ENCODE measurements around the gene GUK1. TPM values are rescaled to one million over a fixed set of nuclear protein-coding genes. Genes with fewer than 3 reads are reported as not detected.

Gene GUK1
- total and polyA plus RNA-seq, 4 donors: 158 to 476 (median 307) TPM

- H3K27ac ChIP-seq (ENCODE audit: low read depth in 1 of 2, low read length in 1 of 2): no peak overlapping the region
- peaks cover 0 to 4% (median 0%) of the 10 kb centered on the region in 4 donors for H3K36me3 ChIP-seq (ENCODE audit: control insufficient read depth in 4 of 4, insufficient read depth in 4 of 4, low read length in 4 of 4)
- H3K27me3 ChIP-seq (ENCODE audit: control insufficient read depth in 3 of 3, insufficient read depth in 3 of 3, low read length in 2 of 3): no peaks in the 10 kb centered on the region
- TF ChIP-seq, protein P1, sequence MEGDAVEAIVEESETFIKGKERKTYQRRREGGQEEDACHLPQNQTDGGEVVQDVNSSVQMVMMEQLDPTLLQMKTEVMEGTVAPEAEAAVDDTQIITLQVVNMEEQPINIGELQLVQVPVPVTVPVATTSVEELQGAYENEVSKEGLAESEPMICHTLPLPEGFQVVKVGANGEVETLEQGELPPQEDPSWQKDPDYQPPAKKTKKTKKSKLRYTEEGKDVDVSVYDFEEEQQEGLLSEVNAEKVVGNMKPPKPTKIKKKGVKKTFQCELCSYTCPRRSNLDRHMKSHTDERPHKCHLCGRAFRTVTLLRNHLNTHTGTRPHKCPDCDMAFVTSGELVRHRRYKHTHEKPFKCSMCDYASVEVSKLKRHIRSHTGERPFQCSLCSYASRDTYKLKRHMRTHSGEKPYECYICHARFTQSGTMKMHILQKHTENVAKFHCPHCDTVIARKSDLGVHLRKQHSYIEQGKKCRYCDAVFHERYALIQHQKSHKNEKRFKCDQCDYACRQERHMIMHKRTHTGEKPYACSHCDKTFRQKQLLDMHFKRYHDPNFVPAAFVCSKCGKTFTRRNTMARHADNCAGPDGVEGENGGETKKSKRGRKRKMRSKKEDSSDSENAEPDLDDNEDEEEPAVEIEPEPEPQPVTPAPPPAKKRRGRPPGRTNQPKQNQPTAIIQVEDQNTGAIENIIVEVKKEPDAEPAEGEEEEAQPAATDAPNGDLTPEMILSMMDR (IDR thresholded peaks at IDR 0.05; ENCODE audit: control extremely low read depth, extremely low read depth): no peak
- peaks cover 0 to 18% (median 0%) of the 10 kb centered on the region in 5 donors for H3K4me1 ChIP-seq (ENCODE audit: control insufficient read depth in 5 of 5, insufficient read depth in 5 of 5, low read length in 5 of 5)
- WGBS, 2 donors: 85 to 93% methylated on average over 1 of the region's 1 CpG
- ATAC-seq (ENCODE audit: insufficient read depth, low FRiP score) (no peak), DNase-seq (no peak)
- no peak overlapping the region for H3K9ac ChIP-seq (ENCODE audit: insufficient read depth in 1 of 2, low read length in 2 of 2)
- H3K9me3 ChIP-seq (ENCODE audit: control insufficient read depth in 4 of 4, insufficient read depth in 3 of 4, low read length in 3 of 4): no peaks in the 10 kb centered on the region
- no peak overlapping the region for H3K4me3 ChIP-seq
Measured at GRCh38 chr1:228112617-228113016, 27.5 kb upstream of the GUK1 start.

DNA sequence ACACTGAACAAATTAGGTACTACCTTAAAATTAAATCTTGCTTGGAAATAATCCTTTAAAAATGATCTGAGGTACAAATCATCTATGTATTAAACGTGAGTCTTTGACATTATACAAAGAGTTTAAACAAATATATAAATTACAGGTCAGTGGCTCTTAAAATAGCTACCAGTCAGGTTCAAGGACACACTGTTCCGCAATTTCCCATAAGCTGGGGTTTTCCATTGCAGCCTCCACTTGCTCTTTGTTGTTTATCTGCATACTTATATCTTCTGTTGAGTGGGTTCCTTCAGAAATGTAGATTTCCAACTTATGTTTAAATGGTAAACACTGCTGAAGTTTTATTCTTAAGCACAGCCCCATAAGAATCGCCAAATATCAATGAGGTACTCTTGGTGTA lies 25.3 kb upstream of the GUK1 start:
- no peak overlapping the region for H3K9ac ChIP-seq (ENCODE audit: insufficient read depth in 1 of 2, low read length in 2 of 2)
- 59 to 80% methylated on average over 3 of the region's 3 CpGs for WGBS, 2 donors
- peaks cover 0 to 6% (median 0%) of the 10 kb centered on the region in 5 donors for H3K4me1 ChIP-seq (ENCODE audit: control insufficient read depth in 5 of 5, insufficient read depth in 5 of 5, low read length in 5 of 5)
- H3K27ac ChIP-seq (ENCODE audit: low read depth in 1 of 2, low read length in 1 of 2): no peak overlapping the region
- no peaks in the 10 kb centered on the region for H3K9me3 ChIP-seq (ENCODE audit: control insufficient read depth in 4 of 4, insufficient read depth in 3 of 4, low read length in 3 of 4)
- no peaks in the 10 kb centered on the region for H3K27me3 ChIP-seq (ENCODE audit: control insufficient read depth in 3 of 3, insufficient read depth in 3 of 3, low read length in 2 of 3)
- H3K4me3 ChIP-seq: no peak overlapping the region
- DNase-seq: no peak
- H3K36me3 ChIP-seq (ENCODE audit: control insufficient read depth in 4 of 4, insufficient read depth in 4 of 4, low read length in 4 of 4): no peaks in the 10 kb centered on the region
- TF ChIP-seq, protein P1 (IDR thresholded peaks at IDR 0.05; ENCODE audit: control extremely low read depth, extremely low read depth): no peak
- no peak for ATAC-seq (ENCODE audit: insufficient read depth, low FRiP score)

GRCh38 chr1:228117335-228117734 lies 22.7 kb upstream of the GUK1 start:
- ATAC-seq (ENCODE audit: insufficient read depth, low FRiP score): no peak
- no peak overlapping the region for H3K27ac ChIP-seq (ENCODE audit: low read depth in 1 of 2, low read length in 1 of 2)
- 96 to 100% methylated on average over 4 of the region's 4 CpGs for WGBS, 2 donors

More at GRCh38 chr1:228117335-228117734, 22.7 kb upstream of the GUK1 start:
- TF ChIP-seq, protein P1 (IDR thresholded peaks at IDR 0.05; ENCODE audit: control extremely low read depth, extremely low read depth): no peak
- no peak for DNase-seq
- Histone ChIP-seq H3K4me3 (no peak overlapping the region), H3K36me3 (ENCODE audit: control insufficient read depth in 4 of 4, insufficient read depth in 4 of 4, low read length in 4 of 4) (no peaks in the 10 kb centered on the region), H3K9ac (ENCODE audit: insufficient read depth in 1 of 2, low read length in 2 of 2) (no peak overlapping the region), H3K4me1 (ENCODE audit: control insufficient read depth in 5 of 5, insufficient read depth in 5 of 5, low read length in 5 of 5) (no peaks in the 10 kb centered on the region), H3K27me3 (ENCODE audit: control insufficient read depth in 3 of 3, insufficient read depth in 3 of 3, low read length in 2 of 3) (no peaks in the 10 kb centered on the region), H3K9me3 (ENCODE audit: control insufficient read depth in 4 of 4, insufficient read depth in 3 of 4, low read length in 3 of 4) (no peaks in the 10 kb centered on the region)
